ENCODE results near the gene KAT5. TPM values are rescaled to one million over a fixed set of nuclear protein-coding genes. Genes with fewer than 3 reads are reported as not detected.
"Not testable (repeated sequence)": the region's sequence is repeated elsewhere in the genome, so short reads cannot be mapped to it uniquely, and the experiment has no call there.

Gene KAT5
- total and polyA plus RNA-seq, 2 experiments from 2014 or later = 33.3 to 34.8 TPM

DNA sequence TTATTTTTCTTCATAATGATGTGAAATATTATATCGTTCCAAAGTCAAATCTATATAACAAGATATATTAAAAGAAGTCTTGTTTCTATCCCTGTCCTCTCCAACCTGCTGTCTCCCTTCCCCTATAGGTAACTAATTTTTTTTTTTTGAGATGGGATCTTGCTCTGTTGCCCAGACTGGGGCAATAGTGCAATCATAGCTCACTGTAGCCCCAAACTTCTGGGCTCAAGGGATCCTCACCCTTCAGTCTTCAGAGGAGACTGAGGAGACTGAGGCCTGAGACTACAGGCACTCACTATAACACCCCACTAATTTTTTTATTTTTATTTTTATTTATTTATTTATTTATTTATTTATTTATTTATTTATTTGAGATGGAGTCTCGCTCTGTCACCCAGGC is 39.1 kb upstream of the KAT5 start (continued):
- no peak for TF ChIP-seq ZNF331 (CRISPR knock-in tag; IDR thresholded peaks at IDR 0.05; ENCODE audit: low read depth)
- no peak for TF ChIP-seq STAT1 (IDR thresholded peaks at IDR 0.05; ENCODE audit: unreplicated experiment)
- no peak for TF ChIP-seq ETS1 (IDR thresholded peaks at IDR 0.05)
- no peak for TF ChIP-seq ZNF114 (CRISPR knock-in tag; IDR thresholded peaks at IDR 0.05)
- TF ChIP-seq, protein P1, sequence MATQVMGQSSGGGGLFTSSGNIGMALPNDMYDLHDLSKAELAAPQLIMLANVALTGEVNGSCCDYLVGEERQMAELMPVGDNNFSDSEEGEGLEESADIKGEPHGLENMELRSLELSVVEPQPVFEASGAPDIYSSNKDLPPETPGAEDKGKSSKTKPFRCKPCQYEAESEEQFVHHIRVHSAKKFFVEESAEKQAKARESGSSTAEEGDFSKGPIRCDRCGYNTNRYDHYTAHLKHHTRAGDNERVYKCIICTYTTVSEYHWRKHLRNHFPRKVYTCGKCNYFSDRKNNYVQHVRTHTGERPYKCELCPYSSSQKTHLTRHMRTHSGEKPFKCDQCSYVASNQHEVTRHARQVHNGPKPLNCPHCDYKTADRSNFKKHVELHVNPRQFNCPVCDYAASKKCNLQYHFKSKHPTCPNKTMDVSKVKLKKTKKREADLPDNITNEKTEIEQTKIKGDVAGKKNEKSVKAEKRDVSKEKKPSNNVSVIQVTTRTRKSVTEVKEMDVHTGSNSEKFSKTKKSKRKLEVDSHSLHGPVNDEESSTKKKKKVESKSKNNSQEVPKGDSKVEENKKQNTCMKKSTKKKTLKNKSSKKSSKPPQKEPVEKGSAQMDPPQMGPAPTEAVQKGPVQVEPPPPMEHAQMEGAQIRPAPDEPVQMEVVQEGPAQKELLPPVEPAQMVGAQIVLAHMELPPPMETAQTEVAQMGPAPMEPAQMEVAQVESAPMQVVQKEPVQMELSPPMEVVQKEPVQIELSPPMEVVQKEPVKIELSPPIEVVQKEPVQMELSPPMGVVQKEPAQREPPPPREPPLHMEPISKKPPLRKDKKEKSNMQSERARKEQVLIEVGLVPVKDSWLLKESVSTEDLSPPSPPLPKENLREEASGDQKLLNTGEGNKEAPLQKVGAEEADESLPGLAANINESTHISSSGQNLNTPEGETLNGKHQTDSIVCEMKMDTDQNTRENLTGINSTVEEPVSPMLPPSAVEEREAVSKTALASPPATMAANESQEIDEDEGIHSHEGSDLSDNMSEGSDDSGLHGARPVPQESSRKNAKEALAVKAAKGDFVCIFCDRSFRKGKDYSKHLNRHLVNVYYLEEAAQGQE (IDR thresholded peaks at IDR 0.05; ENCODE audit: unreplicated experiment) = no peak
- no peak for TF ChIP-seq CREB1 (CRISPR knock-in tag; IDR thresholded peaks at IDR 0.05; ENCODE audit: low read depth)
- no peak for TF ChIP-seq NANOG (IDR thresholded peaks at IDR 0.05; ENCODE audit: borderline replicate concordance)
- TF ChIP-seq POLR2AphosphoS5 (IDR thresholded peaks at IDR 0.05; ENCODE audit: low read depth) = no peak
- no peak for TF ChIP-seq EZH2 (IDR thresholded peaks at IDR 0.05; ENCODE audit: low read depth, unreplicated experiment)
- TF ChIP-seq JUNB (IDR thresholded peaks at IDR 0.05; ENCODE audit: unreplicated experiment) = no peak

GRCh38 chr11:65680192-65680743 is 31.8 kb upstream of the KAT5 start:
- Histone ChIP-seq H3K27me3 (ENCODE audit: insufficient read depth) (no peaks in the 10 kb centered on the region), H2AFZ (peak overlapping the region; percentile 47; the same call in 1 of the 2 replicates), H3K27ac (ENCODE audit: low read depth) (no peak overlapping the region), H3K4me2 (no peak overlapping the region), H3F3A (replicated peaks; ENCODE audit: low read depth) (no peaks in the 10 kb centered on the region), H3K36me3 (ENCODE audit: insufficient read depth) (no peaks in the 10 kb centered on the region), H3K4me1 (ENCODE audit: insufficient read depth) (no peaks in the 10 kb centered on the region), H3K9me2 (ENCODE audit: insufficient read depth) (no peaks in the 10 kb centered on the region), H3K79me2 (replicated peaks; ENCODE audit: insufficient read depth) (no peaks in the 10 kb centered on the region), H4K20me1 (replicated peaks; ENCODE audit: insufficient read depth) (no peaks in the 10 kb centered on the region), H3K4me3 (no peak overlapping the region)
- Mint-ChIP-seq H3K4me3 (no peak overlapping the region), H3K27ac (no peak overlapping the region), H3K36me3 (ENCODE audit: low read depth) (no peaks in the 10 kb centered on the region), H3K27me3 (ENCODE audit: insufficient read depth, low read depth, poor library complexity) (peaks cover 2% of the 10 kb centered on the region), H3K9me3 (no peaks in the 10 kb centered on the region), H3K4me1 (no peaks in the 10 kb centered on the region)
- DNase-seq (ENCODE audit: low spot score) (no peak), ATAC-seq (no peak)
- TF ChIP-seq ZNF331 (CRISPR knock-in tag; IDR thresholded peaks at IDR 0.05; ENCODE audit: low read depth) (no peak), EZH2phosphoT487 (IDR thresholded peaks at IDR 0.05; ENCODE audit: unreplicated experiment) (no peak), ZNF114 (CRISPR knock-in tag; IDR thresholded peaks at IDR 0.05) (no peak), EZH2 (IDR thresholded peaks at IDR 0.05; ENCODE audit: low read depth, unreplicated experiment) (no peak), ETS1 (IDR thresholded peaks at IDR 0.05) (no peak), POLR2AphosphoS5 (IDR thresholded peaks at IDR 0.05; ENCODE audit: low read depth) (no peak)
- TF ChIP-seq, protein P1 (IDR thresholded peaks at IDR 0.05; ENCODE audit: unreplicated experiment) = no peak

- H3K4me1 ChIP-seq (ENCODE audit: insufficient read depth); H3K9me3 Mint-ChIP-seq; H3K9me2 ChIP-seq (ENCODE audit: insufficient read depth); H3F3A ChIP-seq (replicated peaks; ENCODE audit: low read depth); H4K20me1 ChIP-seq (replicated peaks; ENCODE audit: insufficient read depth); DNase-seq (ENCODE audit: low spot score); H3K27me3 Mint-ChIP-seq (ENCODE audit: insufficient read depth, low read depth, poor library complexity); ATAC-seq; H3K4me3 Mint-ChIP-seq; H3K4me2 ChIP-seq; H3K36me3 ChIP-seq (ENCODE audit: insufficient read depth); H3K79me2 ChIP-seq (replicated peaks; ENCODE audit: insufficient read depth); H3K4me3 ChIP-seq; H3K27ac ChIP-seq (ENCODE audit: low read depth); H3K27me3 ChIP-seq (ENCODE audit: insufficient read depth); H3K27ac Mint-ChIP-seq; H2AFZ ChIP-seq; H3K4me1 Mint-ChIP-seq; H3K36me3 Mint-ChIP-seq (ENCODE audit: low read depth): not testable (repeated sequence)
Observed at GRCh38 chr11:65683480-65683879, 28.6 kb upstream of the KAT5 start.

Measured in GM23338 (cell line).